WI38 (cell line): Measurements from ENCODE around the gene C16orf96.
"Not testable (repeated sequence)": the region's sequence is repeated elsewhere in the genome, so short reads cannot be mapped to it uniquely, and the experiment has no call there.

ENCODE experiments used
- H3K4me3 ChIP-seq: 2 replicates; pipeline ENCODE4 v1.5.1; 2011; ENCODE audit warnings: low read depth, mild to moderate bottlenecking, control low read depth, low read length
- CTCF ChIP-seq: IDR thresholded peaks from 2 replicates; pipeline ENCODE4 v1.5.1; 2012; ENCODE audit warnings: low read depth, mild to moderate bottlenecking, control low read depth, low read length

C16orf96 gene

GRCh38 chr16:4564661-4565267 is 8.6 kb downstream of the C16orf96 start:
- TF ChIP-seq CTCF: no peak
- H3K4me3 ChIP-seq: no peak overlapping the region

GRCh38 chr16:4566144-4566543 is 10.0 kb downstream of the C16orf96 start:
- no peak for TF ChIP-seq CTCF
- H3K4me3 ChIP-seq: no peak overlapping the region

- TF ChIP-seq CTCF: no peak
- no peak overlapping the region for H3K4me3 ChIP-seq
These were observed 13.9 kb downstream of the C16orf96 start for GRCh38 chr16:4570086-4570485.

- no peak overlapping the region for H3K4me3 ChIP-seq
- TF ChIP-seq CTCF: no peak
These were observed 14.7 kb downstream of the C16orf96 start for GRCh38 chr16:4570688-4571321.

- no peak for TF ChIP-seq CTCF
- H3K4me3 ChIP-seq: no peak overlapping the region
These were observed 16.6 kb downstream of the C16orf96 start for GRCh38 chr16:4572715-4573114.

GRCh38 chr16:4573926-4574325 is 17.8 kb downstream of the C16orf96 start:
- H3K4me3 ChIP-seq: not testable (repeated sequence)

- TF ChIP-seq CTCF: no peak
- no peak overlapping the region for H3K4me3 ChIP-seq
These were observed 19.0 kb downstream of the C16orf96 start for GRCh38 chr16:4574919-4575705.
